Measurements from ENCODE around the gene C3orf52.

GRCh38 chr3:112074006-112074405 lies 12.2 kb upstream of the C3orf52 start:
- TF ChIP-seq, protein P1, sequence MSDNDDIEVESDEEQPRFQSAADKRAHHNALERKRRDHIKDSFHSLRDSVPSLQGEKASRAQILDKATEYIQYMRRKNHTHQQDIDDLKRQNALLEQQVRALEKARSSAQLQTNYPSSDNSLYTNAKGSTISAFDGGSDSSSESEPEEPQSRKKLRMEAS (IDR thresholded peaks at IDR 0.05; ENCODE audit: low read depth, low read length): no peak
- no peak for TF ChIP-seq POLR2A (IDR thresholded peaks at IDR 0.05; ENCODE audit: extremely low read depth, insufficient read length)

All from NB4 (cell line).